Right atrium auricular region (tissue), 2 donors: ENCODE results near the gene APOL6. TPM values are rescaled to one million over a fixed set of nuclear protein-coding genes. Genes with fewer than 3 reads are reported as not detected.

Experiments
- DNase-seq: peaks from one replicate; pipeline ENCODE4 v3.0.0-alpha.2; 2019; ENCODE audit warnings: low spot score
- H3K27ac ChIP-seq, 2 donors: fragments of 200-600 bp; sonication (generic); 1 replicate in 1 of 2; 2 replicates in 1 of 2; pipeline ENCODE4 v1.5.1; 2016 to 2019
- H3K27me3 ChIP-seq, 2 donors: fragments of 200-600 bp; sonication (generic); one replicate each; pipeline versions ENCODE4 v1.5.1 to v1.6.0; 2017 to 2019
- H3K36me3 ChIP-seq: fragments of 200-600 bp; sonication (generic); one replicate; pipeline ENCODE4 v1.5.1; 2016
- H3K4me1 ChIP-seq, 2 donors: fragments of 200-600 bp; sonication (generic); one replicate each; pipeline versions ENCODE4 v1.5.1 to v1.6.0; 2017 to 2019
- H3K4me3 ChIP-seq, 2 donors: fragments of 200-600 bp; sonication (generic); 1 replicate in 1 of 2; 2 replicates in 1 of 2; pipeline ENCODE4 v1.5.1; 2017 to 2019; ENCODE audit warnings: mild to moderate bottlenecking in 1 of 2, moderate library complexity in 1 of 2
- H3K9me3 ChIP-seq, 2 donors: fragments of 200-600 bp; sonication (generic); one replicate each; pipeline ENCODE4 v1.5.1; 2019
- CTCF ChIP-seq, 2 donors: fragments of 200-600 bp; sonication (generic); IDR thresholded peaks; one replicate each; pipeline ENCODE4 v1.5.1; 2019; ENCODE audit warnings: antibody characterized with exemption in 2 of 2
- total RNA-seq, 2 donors: library from RNA; depleted of rRNA; stranded (reverse); fragments of >200 nt; gene quantifications; one replicate each; pipeline ENCODE4 v1.1.0, GENCODE V29; 2016

The APOL6 gene
- total RNA-seq, 2 donors from 2014 or later = 7.5 to 8.5 TPM

- H3K4me1 ChIP-seq = peaks cover 0 to 7% of the 10 kb centered on the region in 2 donors
- H3K36me3 ChIP-seq = no peaks in the 10 kb centered on the region
- no peak overlapping the region for H3K4me3 ChIP-seq
- DNase-seq = no peak
- no peaks in the 10 kb centered on the region for H3K27me3 ChIP-seq
- TF ChIP-seq CTCF (IDR thresholded peaks at IDR 0.05) = no peak
- no peaks in the 10 kb centered on the region for H3K9me3 ChIP-seq
- peak overlapping the region in 1 of 2 donors; percentile 48 for H3K27ac ChIP-seq
Measured at GRCh38 chr22:35684732-35685131, 36.5 kb downstream of the APOL6 start.

GRCh38 chr22:35685731-35686130 is 37.5 kb downstream of the APOL6 start:
- Histone ChIP-seq H3K27ac (no peak overlapping the region), H3K4me1 (peaks cover 0 to 7% of the 10 kb centered on the region in 2 donors), H3K36me3 (no peaks in the 10 kb centered on the region), H3K4me3 (no peak overlapping the region), H3K9me3 (no peaks in the 10 kb centered on the region), H3K27me3 (no peaks in the 10 kb centered on the region)
- no peak for DNase-seq
- no peak for TF ChIP-seq CTCF (IDR thresholded peaks at IDR 0.05)

GRCh38 chr22:35686298-35686697 is 38.1 kb downstream of the APOL6 start:
- Histone ChIP-seq H3K4me1 (peaks cover 0 to 7% of the 10 kb centered on the region in 2 donors), H3K36me3 (no peaks in the 10 kb centered on the region), H3K27ac (no peak overlapping the region), H3K27me3 (no peaks in the 10 kb centered on the region), H3K4me3 (no peak overlapping the region), H3K9me3 (no peaks in the 10 kb centered on the region)
- no peak for TF ChIP-seq CTCF (IDR thresholded peaks at IDR 0.05)
- DNase-seq = no peak

GRCh38 chr22:35687461-35687860 is 39.2 kb downstream of the APOL6 start:
- Histone ChIP-seq H3K27ac (no peak overlapping the region), H3K4me3 (no peak overlapping the region), H3K4me1 (peaks cover 0 to 7% of the 10 kb centered on the region in 2 donors), H3K36me3 (no peaks in the 10 kb centered on the region), H3K9me3 (no peaks in the 10 kb centered on the region), H3K27me3 (no peaks in the 10 kb centered on the region)
- no peak for DNase-seq
- TF ChIP-seq CTCF (IDR thresholded peaks at IDR 0.05) = no peak

GRCh38 chr22:35688913-35689675 is 40.8 kb downstream of the APOL6 start:
- TF ChIP-seq CTCF (IDR thresholded peaks at IDR 0.05) = no peak
- H3K27ac ChIP-seq = no peak overlapping the region
- H3K4me1 ChIP-seq = peaks cover 0 to 5% of the 10 kb centered on the region in 2 donors
- H3K9me3 ChIP-seq = no peaks in the 10 kb centered on the region
- H3K36me3 ChIP-seq = no peaks in the 10 kb centered on the region
- H3K27me3 ChIP-seq = no peaks in the 10 kb centered on the region
- no peak for DNase-seq
- no peak overlapping the region for H3K4me3 ChIP-seq

- TF ChIP-seq CTCF (IDR thresholded peaks at IDR 0.05) = no peak
- no peaks in the 10 kb centered on the region for H3K36me3 ChIP-seq
- no peak overlapping the region for H3K4me3 ChIP-seq
- no peaks in the 10 kb centered on the region for H3K9me3 ChIP-seq
- H3K27me3 ChIP-seq = no peaks in the 10 kb centered on the region
- no peaks in the 10 kb centered on the region for H3K4me1 ChIP-seq
- H3K27ac ChIP-seq = no peak overlapping the region
- no peak for DNase-seq
Measured at GRCh38 chr22:35690001-35690400, 41.8 kb downstream of the APOL6 start.
